Stimulated activated CD4-positive, alpha-beta T cell treated with anti-CD3 and anti-CD28 coated beads, Interleukin-12 subunit alpha, Interleukin-12 subunit beta, amount 100 ng/mL, for 4 hours (primary cell): Measurements from ENCODE around the gene MOV10.
"Not testable (repeated sequence)": the region's sequence is repeated elsewhere in the genome, so short reads cannot be mapped to it uniquely, and the experiment has no call there.

Experiments
- DNase-seq: peaks from one replicate; pipeline ENCODE4 v3.0.0-alpha.2; 2020

MOV10 gene

DNA sequence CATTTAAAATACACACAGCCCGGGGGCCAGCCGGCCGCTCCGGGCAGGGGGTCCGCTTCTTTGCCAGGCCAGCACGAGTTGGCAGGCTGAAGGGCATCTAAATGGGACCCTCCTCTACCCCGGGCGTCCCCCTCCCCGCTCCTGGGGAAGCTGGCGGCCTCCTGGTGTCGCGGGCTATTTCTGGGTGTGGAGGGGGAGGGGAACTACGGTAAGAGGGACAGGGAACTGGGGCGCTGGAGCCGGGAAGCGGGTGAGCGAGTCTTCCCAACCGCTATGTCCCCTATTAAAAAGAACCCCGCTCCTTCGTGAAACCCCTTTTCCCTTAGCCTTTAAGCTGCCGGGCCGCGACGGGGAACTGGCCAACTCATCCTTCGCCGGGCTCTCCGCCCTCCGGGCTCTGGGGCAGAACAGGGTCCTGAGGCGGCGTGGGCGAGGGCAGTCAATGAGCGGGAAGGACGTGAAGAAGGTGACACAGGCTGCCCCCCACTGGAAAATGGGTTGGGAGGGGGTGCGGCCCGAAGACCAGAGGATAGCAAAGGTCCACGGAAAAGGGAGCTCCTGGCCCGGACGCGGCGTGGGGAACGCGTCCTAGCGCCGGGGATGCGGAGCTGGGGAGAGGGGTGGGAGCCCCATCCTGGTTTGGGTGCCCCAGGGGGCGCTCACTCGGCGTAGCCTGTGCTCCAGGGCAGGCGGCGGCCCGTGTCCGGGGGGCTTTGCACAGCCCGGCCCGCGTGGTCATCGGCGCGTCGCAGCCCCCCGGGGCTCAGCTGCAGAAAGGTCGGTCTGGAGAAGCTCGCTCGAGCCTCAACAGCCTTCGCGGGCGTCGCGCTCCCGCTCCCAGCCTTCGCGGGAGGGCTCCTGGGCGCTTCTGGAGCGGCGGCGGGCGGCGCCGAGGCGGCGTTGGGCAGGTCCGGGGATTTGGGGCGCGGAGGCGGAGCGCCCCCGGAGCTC lies 40.1 kb downstream of the MOV10 start:
- no peak for DNase-seq

DNA sequence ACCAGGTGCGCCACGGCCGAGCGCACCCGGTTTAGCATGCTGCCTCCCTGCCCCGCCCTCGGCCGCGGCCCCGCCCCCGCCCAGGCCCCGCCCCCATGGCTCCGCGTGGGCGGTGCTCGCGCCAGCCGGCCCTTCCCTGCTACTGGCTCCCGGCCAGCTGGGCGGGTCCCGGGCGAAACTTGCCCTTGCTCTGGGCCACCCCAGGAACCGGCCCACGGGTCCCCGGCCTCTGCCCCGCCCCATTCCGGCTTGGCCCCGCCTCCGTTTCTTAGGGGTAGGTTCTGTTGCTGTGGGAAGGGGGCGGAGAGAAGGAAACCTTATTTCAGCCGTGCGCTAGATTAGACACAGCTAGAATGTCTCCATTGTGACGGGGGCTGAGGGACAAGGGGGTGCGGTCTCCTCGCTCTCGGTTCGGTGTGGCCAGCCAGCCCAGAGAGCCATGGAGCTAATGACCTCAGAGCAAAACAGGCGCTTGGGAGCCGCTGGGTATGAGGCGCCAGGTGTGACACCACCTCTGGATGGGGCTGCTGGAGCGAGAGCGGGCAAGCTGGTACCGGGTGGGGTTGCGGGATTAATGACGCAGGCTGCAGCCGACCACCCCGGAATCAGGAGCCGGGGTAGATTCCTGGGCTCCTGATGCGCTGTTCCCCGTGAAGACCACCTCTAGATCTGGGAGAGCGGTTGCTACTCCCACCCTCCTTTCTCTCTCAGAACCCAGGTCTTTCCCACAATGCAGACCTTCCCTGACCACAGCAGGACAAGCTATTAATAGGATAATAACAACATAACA lies 41.0 kb downstream of the MOV10 start, which contains the start of gene PPM1J:
PPM1J (minus strand) TSS at position 69 of the 790 bp plus-strand sequence; CDS start at position 38, 31 bp downstream.
- peak; percentile 96 for DNase-seq

DNA sequence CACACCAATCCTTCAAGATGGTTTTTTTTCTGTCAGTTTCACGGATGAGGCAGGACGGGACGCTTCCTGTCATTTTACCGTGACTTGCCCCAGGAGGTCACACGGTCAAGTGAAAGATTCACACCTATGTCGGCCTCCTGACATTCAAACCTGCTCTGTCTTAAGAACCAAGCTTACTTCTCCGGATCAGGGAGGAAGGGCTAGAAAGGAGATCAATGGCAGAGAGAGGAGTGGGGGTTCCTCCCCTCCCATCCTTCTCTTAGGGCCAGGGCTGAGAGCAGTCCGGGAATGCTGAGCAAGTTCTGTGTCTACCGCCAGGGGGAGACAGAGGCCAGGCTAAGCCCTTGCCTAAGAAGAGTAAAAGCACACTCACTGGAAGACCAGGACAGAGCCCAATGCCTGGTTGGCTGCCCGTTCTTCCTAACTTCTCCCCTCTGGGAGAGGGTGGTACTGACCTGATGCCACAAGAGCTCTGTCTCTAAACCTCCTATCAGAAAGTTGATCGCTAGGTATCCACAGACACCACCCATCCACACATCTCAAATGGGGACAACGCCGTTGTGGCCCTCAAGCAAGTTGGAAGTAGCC lies 41.8 kb downstream of the MOV10 start:
- peak; percentile 74 for DNase-seq

DNA sequence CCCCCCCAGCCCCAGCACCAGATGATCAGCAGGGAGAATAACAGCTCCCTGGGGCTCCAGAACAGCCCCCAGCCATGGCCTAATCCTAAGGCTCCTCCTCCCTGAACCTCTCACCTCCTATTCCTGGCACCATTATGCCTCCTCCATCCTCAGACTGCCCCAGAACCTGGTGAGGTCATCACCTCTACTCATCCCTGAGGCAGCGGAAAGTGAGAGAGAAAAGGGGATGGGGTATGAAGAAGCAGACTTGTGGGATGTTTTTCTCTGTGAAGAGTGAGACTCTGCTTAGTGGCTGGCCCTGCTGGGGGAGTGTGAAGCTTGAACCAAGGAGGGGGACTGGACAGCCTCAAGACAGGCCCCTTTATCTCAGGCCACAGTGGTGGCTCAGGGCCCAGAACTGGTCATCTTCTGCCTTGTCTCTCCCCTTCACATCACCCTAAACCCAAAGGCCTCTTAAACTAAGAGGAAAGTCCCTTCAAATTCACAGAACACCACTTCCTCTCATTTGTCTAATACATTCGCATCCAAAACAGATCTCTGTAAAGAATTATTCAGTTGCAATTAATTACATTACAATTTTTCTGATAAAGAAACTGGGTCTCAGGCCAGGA lies 42.9 kb downstream of the MOV10 start:
- no peak for DNase-seq

DNA sequence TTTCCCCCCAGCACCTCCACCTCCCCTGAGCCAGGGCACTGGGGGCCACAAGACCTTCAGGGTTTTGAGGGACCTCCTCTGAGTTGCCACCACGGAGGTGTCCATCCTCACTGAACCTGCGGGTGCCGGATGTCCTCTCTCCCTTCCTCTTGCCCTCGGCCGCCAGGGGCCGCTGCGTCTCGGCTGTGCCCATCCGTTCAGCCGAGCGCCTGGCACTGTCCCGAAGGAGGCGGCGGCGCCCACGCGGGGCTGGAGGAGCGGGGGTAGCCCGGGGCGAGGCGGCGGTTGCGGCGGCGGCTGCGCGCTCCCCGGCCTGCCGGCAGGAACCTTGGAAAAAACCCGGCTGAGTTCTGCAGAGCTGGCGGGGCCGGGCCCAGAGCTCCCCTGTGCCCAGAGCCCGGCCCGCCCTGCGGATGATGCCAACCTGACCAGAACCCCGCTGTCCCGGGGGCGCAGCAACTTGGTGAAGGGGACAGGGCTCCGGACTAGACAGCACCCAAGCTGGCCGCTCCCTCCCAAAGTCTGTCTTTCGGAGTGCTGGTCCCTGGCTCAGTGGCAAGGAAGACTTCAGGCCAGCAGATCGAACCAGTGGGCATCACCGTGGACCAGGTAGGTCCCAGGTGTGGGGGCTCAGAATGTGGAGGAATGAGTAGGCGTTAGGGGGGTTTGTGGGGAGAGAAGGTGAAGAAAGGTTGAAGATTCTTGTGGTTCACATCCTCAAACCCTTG lies 44.4 kb downstream of the MOV10 start:
- DNase-seq, result peak; percentile 80

DNA sequence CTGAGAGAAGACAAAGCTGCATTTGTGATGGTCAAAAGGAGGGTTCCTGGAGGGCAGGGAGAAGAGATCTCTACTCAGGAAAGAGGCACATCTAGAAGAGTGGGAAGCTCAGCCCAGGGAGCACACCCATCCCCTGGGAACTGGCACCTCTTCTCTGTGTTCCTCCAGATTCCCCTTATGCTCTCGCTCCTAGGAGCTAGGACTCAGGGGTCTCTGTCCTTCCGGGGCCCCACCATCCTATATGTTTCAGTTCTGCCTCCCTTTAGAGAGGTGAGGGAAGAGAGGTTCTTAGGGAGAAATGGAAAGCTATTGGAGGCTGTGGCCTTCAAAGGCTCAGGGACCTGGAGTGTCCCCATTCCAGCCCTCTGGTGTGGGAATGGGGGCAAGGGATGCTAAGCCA lies 45.2 kb downstream of the MOV10 start:
- DNase-seq, result no peak

DNA sequence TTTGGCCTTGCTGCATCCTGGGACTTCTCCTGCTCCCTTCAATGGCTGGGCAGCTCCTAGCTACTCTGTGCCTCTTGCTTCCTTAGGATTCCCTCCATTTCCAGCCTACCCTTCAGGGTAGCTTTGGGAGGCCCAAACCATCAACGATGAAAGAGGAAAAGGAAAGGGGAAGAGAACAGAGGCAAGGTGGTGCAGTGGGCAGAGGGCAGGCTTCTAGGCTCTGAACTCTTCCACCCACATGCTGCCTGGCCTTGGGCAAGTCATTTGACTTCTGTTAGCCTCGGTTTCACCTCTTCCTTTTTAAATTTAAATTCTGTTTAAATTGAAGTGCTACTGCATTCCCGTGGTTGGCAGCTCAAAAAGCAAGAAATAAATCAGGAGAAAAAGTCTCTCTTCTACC lies 46.3 kb downstream of the MOV10 start:
- no peak for DNase-seq

DNA sequence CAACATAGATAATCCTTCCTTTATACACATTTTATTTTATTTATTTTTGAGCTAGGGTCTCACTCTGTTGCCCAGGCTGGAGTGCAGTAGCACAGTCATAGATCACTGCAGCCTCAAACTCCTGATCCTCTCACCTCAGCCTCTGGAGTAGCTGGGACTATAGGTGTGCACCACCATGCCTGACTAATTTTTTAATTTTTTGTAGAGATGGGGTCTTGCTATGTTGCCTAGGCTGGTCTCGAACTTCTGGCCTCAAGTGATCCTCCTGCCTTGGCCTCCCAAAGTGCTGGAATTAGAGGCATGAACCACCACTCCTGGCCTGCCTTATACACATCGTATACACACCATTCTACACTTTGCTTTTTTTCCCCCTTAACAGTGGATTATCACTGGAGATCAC lies 46.8 kb downstream of the MOV10 start:
- DNase-seq, result not testable (repeated sequence)

DNA sequence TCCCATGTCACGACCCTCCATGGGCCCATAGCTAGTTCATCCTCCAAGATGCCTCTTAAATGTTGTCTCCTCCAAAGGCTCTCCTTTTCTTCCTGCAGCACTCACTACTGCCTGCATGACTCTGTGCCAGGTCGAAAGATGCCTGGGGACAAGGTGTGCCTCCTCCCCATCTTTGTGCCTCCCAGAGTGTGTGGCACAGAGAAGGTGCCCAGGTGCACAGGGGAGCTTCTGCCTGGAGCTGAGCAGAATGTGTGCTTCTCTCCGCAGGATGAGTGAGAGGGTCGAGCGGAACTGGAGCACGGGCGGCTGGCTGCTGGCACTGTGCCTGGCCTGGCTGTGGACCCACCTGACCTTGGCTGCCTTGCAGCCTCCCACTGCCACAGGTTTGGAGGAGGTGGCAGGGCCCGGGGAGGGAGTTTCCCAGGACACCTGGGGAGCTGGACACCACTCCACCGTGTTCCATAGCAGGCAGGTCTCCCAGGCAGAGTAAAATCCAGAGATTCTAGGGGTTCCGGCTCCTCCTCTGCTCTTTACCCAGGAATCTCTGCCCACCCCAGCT lies 47.6 kb downstream of the MOV10 start:
- no peak for DNase-seq

DNA sequence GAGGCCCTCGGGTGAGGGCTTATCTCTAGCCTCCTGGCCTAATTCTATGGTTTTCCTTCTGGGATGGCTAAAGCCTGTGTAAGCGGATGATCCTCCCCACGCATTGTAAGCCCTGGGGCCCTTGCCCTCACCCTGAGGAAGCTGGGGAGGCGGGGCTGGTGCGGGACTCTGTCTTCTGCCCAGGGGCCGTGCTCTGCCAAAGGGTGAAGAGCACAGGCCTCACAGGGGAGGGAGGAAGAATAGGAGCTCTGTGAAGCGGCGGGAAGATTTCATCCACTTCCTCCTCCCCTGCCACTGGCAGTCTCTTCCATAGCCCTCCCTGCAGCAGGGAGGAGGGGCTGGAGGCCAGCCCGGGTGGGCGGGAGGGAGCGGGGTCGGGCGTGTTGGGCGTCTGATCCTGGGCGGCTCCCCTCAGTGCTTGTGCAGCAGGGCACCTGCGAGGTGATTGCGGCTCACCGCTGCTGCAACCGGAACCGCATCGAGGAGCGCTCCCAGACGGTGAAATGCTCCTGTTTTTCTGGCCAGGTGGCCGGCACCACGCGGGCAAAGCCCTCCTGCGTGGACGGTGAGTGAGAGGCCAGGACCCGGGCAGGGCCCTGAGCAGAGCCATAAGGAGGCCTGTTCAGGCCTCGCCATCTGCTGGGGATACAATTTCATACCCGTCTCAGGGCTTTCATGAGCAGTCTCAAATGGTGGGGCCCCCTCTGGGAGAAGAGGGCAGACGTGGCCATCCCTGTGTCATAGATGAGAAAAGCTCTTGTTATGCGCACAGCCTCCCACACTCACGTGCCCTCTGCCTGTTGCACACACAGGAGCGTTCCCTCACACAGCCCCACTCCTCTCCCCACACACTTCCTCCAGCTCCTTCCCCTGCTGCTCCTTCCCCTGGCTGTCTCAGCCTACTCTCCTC lies 48.4 kb downstream of the MOV10 start:
- DNase-seq, result no peak

DNA sequence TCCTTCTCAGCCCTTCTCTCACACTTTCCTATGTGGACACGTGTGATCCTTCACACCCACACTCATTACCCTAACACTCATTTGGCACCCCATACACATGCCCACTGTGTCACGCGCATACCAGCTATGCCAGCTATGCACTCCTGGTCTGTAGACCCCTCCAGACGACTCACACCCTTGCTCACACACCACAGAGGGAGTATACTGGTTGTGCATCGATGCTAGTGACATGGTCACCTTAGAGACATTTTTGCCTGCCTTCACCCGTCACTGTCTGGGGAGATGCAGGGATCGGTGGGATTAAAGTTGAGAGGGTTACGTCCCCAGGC lies 49.0 kb downstream of the MOV10 start:
- DNase-seq, result no peak

DNA sequence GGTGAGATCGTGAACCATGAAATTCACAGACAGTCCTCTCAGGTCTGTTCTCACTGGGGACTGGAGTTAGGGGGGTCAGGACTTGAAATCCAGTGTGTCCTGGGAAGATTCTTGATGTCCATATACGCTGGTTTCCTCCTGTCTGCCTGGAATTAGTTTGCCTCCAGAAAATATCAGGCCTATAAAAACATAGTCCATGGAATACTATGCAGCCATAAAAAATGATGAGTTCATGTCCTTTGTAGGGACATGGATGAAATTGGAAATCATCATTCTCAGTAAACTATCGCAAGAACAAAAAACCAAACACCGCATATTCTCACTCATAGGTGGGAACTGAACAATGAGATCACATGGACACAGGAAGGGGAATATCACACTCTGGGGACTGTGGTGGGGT lies 49.8 kb downstream of the MOV10 start:
- DNase-seq, result not testable (repeated sequence)

DNA sequence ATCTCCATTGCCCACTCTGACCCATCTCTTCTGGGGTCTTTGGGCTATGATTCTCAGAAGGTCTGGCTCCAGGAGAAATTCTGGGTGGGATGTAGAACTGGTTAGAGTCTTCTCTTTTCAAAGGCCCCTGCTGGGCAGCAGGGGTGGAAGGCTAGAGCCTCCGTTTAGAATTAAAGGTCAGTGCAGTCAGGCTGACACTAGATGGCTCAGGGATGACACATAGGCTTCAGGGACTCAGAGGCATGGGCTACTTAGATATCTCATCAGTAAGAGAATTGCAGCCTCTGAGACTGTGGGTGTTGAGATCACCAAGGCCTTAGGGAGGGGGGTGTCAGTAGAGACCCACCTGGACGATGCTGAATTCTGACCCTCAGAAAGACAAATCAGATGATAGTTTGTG lies 53.3 kb downstream of the MOV10 start:
- no peak for DNase-seq

DNA sequence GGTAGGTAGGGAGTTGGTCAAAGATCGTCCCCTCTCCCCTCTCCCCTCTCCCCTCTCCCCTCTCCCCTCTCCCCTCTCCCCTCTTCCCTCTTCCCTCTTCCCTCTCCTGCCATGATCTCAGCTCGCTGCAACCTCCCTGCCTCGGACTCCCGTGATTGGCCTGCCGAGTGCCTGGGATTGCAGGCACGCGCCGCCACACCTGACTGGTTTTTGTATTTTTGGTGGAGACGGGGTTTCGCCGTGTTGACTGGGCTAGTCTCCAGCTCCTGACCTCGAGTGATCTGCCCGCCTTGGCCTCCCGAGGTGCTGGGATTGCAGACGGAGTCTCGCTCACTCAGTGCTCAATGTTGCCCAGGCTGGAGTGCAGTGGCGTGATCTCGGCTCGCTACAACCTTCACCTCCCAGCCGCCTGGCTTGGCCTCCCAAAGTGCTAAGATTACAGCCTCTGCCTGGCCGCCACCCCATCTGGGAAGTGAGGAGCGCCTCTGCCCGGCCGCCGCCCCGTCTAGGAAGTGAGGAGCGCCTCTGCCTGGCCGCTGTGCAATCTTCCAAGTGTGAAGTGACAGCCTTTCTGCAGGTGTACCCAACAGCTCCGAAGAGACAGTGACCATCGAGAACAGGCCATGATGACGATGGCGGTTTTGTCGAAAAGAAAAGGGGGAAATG lies 54.0 kb downstream of the MOV10 start:
- DNase-seq, result not testable (repeated sequence)

DNA sequence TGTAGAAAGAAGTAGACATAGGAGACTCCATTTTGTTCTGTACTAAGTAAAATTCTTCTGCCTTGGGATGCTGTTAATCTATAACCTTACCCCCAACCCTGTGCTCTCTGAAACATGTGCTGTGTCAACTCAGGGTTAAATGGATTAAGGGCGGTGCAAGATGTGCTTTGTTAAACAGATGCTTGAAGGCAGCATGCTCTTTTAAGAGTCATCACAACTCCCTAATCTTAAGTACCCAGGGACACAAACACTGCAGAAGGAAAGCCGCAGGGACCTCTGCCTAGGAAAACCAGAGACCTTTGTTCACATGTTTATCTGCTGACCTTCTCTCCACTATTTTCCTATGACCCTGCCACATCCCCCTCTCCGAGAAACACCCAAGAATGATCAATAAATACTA lies 54.6 kb downstream of the MOV10 start:
- not testable (repeated sequence) for DNase-seq

DNA sequence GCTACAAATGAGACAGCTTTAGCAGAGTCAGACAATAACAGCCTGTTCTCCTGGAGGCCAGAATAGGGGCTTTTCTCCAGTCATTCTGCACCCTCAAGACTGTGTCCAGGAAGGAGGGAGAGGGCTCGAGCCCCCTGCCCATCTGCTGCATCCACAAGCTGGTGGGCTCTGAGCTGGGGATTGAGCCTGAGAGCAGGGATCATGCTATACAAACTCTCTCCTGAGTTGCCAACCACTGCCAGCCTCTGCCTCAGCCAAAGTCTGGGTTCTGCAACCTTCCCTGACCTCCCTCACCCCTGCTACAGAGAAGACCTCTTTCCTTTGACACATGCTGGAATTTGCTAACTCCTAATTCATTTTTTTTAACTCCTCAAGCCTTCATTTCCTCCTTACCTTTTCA lies 55.5 kb downstream of the MOV10 start:
- DNase-seq, result no peak

DNA sequence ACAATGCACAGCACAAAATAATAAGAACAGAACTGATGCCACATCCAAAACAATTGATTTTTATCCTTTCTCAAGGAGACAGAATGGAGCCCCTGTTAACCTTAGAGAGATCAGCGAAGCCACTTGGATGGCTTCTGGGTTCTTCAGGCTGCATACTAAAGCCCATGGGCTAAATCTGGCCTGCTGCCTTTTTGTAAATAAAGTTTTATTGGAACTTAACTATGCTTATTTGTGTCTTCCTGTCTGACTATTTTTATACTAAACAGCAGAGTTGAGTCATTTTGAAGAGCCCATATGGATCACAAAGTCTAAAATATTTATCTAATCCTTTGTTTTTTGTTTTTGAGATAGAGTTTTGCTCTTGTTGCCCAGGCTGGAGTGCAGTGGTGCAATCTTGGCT lies 57.0 kb downstream of the MOV10 start:
- DNase-seq, result no peak

DNA sequence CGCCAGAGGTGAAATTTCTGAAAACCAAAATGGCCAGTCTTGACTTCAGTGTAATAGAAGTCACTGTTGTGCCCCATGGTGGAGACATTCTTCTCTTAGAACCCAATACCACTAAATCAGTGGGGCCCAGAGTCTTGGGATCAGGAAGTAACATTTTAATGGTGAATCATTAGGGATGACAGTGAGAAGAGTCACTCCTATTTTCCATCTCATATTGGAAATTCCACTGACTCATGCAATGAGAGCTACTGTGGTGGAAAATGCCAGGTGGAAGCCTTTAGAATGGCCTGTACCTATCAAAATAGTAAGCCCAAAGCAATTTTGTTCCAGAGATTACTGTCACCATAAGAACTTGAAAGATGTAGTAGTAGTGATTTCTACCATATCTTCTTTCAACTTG lies 61.3 kb downstream of the MOV10 start:
- DNase-seq, result no peak

DNA sequence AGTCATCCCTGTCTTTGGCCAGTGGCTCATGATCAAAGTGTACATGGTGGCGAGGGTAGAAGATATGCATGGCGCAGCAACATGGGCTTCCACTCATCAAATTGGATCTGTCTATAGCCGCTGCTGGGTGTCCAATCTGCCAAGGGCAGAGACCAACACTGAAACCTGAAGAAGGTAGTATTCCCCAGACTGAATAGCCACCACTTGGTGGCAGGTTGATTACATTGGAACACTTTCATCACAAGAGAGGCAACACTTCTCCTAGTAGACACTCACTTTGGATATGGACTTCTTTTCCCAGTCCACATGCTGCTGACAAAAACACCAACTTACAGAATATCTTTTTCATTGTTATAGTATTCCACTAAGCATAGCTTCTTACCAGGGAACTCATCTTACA lies 63.1 kb downstream of the MOV10 start:
- DNase-seq, result no peak
